DOHH2 (cell line): ENCODE measurements around the gene GPC6.

Experiments used
- CTCF ChIP-seq: fragments of 200-600 bp; sonication (generic); IDR thresholded peaks from one replicate; pipeline ENCODE4 v1.5.1; 2014; ENCODE audit warnings: antibody characterized with exemption, mild to moderate bottlenecking, low read depth, low read length; ENCODE audit not compliant: poor library complexity, severe bottlenecking
- EZH2phosphoT487 ChIP-seq: fragments of 200-600 bp; sonication (generic); IDR thresholded peaks from 2 replicates; pipeline ENCODE4 v1.6.1; 2017; ENCODE audit warnings: borderline replicate concordance, mild to moderate bottlenecking, antibody characterized with exemption, low read length, moderate library complexity, mixed read lengths

GRCh38 chr13:93446238-93446637, 219.6 kb downstream of the GPC6 start:
- TF ChIP-seq CTCF (no peak), EZH2phosphoT487 (no peak)
